Measurements from ENCODE around the gene NDN. TPM values are rescaled to one million over a fixed set of nuclear protein-coding genes. Genes with fewer than 3 reads are reported as not detected.

NDN gene
- total and polyA plus RNA-seq, 2 of the 8 experiments (the other 6 are each of a cell fraction or from before 2014, with no cell fraction given), result 29.4 to 39.3 TPM

GRCh38 chr15:23644829-23645228 is 42.3 kb downstream of the NDN start:
- no peak overlapping the region for H3K9ac ChIP-seq (replicated peaks in 1 of 4; ENCODE audit: extremely low read depth in 1 of 4, low read depth in 3 of 4, low read length in 3 of 4)
- no peak overlapping the region for H3K4ac ChIP-seq (replicated peaks; ENCODE audit: insufficient read length, low read depth, low read length)
- no peak overlapping the region; a peak in 1 of 4 replicates for H3K4me2 ChIP-seq (ENCODE audit: insufficient read depth in 1 of 2, low read depth in 2 of 2, low read length in 2 of 2)
- H2BK5ac ChIP-seq (ENCODE audit: low read depth, low read length), result no peak overlapping the region
- WGBS, 2 experiments (ENCODE audit: extremely low coverage in 1 of 2, insufficient coverage in 1 of 2, insufficient read length in 1 of 2, insufficient replicate concordance in 2 of 2, low coverage in 1 of 2, low lambda C conversion rate in 2 of 2, missing lambda C conversion rate in 1 of 2), result 87% methylated on average over 8 of the region's 13 CpGs; no CpG with 5 or more reads in 1 of the 2 experiments
- POLR2A ChIA-PET (ENCODE audit: partially characterized antibody), result no interaction called here
- H3K27me3 ChIP-seq (replicated peaks in 1 of 4; ENCODE audit: control insufficient read depth in 3 of 4, extremely low read depth in 1 of 4, insufficient read depth in 3 of 4, low read length in 3 of 4), result peaks cover 4 to 21% (median 8%) of the 10 kb centered on the region in 4 experiments; a peak in 6 of 7 replicates
- H3K79me1 ChIP-seq (ENCODE audit: low read depth, low read length), result no peaks in the 10 kb centered on the region
- no peak overlapping the region for H4K8ac ChIP-seq (ENCODE audit: extremely low read depth, insufficient read depth, low read length)
- peaks cover 0 to 3% (median 0%) of the 10 kb centered on the region in 4 experiments; a peak in 1 of 8 replicates for H3K36me3 ChIP-seq (ENCODE audit: control insufficient read depth in 2 of 4, insufficient read depth in 4 of 4, low read length in 3 of 4)
- H3K23ac ChIP-seq (ENCODE audit: insufficient read length), result no peak overlapping the region
- H2AFZ ChIP-seq (ENCODE audit: low read length), result no peak overlapping the region
- H3K56ac ChIP-seq (replicated peaks; ENCODE audit: insufficient read length, low read depth, low read length), result no peak overlapping the region
- H2BK12ac ChIP-seq (ENCODE audit: low read depth, low read length), result no peak overlapping the region
- H2BK15ac ChIP-seq (ENCODE audit: low read length), result no peak overlapping the region
- no peaks in the 10 kb centered on the region for H3K79me2 ChIP-seq (ENCODE audit: control insufficient read depth in 1 of 2, insufficient read depth in 2 of 2, low read length in 2 of 2)
- DNase-seq (ENCODE audit: low read depth in 1 of 2, low spot score in 2 of 2), result no peak
- no peaks in the 10 kb centered on the region; a peak in 3 of 7 replicates for H3K4me1 ChIP-seq (replicated peaks in 1 of 4; ENCODE audit: control insufficient read depth in 3 of 4, insufficient read depth in 4 of 4, low read length in 3 of 4)
- H4K5ac ChIP-seq (ENCODE audit: insufficient read length, low read depth, low read length), result no peak overlapping the region
- H4K20me1 ChIP-seq (replicated peaks in 1 of 2; ENCODE audit: control insufficient read depth in 1 of 2, insufficient read depth in 2 of 2, low read length in 2 of 2), result no peaks in the 10 kb centered on the region
- no peak overlapping the region for H4K91ac ChIP-seq (replicated peaks; ENCODE audit: insufficient read length, low read length)
- no peak overlapping the region for H3K18ac ChIP-seq (ENCODE audit: extremely low read depth, low read length)
- CTCF ChIA-PET (ENCODE audit: partially characterized antibody), result interaction anchor here (0.6 to 6.9 kb wide), 9 partner anchors 45 to 1293 kb away, joined by 3 to 41 read pairs (median 3); no protein-coding TSS in a partner anchor
- H3K4me3 ChIP-seq (ENCODE audit: extremely low read depth in 1 of 4, insufficient read depth in 2 of 4, low read depth in 3 of 4, low read length in 4 of 4), result no peak overlapping the region
- H2BK120ac ChIP-seq (replicated peaks; ENCODE audit: low read depth, low read length), result no peak overlapping the region
- H3K27ac ChIP-seq (ENCODE audit: low read depth, low read length), result no peak overlapping the region
- peaks cover 4% of the 10 kb centered on the region; the same call in 1 of the 2 replicates for H3K23me2 ChIP-seq (ENCODE audit: low read depth, low read length)
- no peak overlapping the region for H2BK20ac ChIP-seq (ENCODE audit: low read length)
- H3K9me3 ChIP-seq (ENCODE audit: insufficient read depth in 2 of 2, low read depth in 1 of 2, low read length in 1 of 2), result peaks cover 0 to 51% of the 10 kb centered on the region in 2 experiments; a peak in 2 of 4 replicates
- H3K14ac ChIP-seq (ENCODE audit: insufficient read length), result no peak overlapping the region
- no peak for FAIRE-seq
- no peak overlapping the region for H2AK5ac ChIP-seq (ENCODE audit: low read depth, low read length)
- no peak for TF ChIP-seq SAP30 (IDR thresholded peaks at IDR 0.05; ENCODE audit: insufficient read depth, insufficient replicate concordance, low read length)
- TF ChIP-seq ZNF274 (IDR thresholded peaks at IDR 0.05; ENCODE audit: borderline replicate concordance, extremely low read depth, low read length), result no peak
- no peak for TF ChIP-seq EGR1 (IDR thresholded peaks at IDR 0.05; ENCODE audit: borderline replicate concordance, low read depth, low read length)
- no peak for TF ChIP-seq RBBP5 (IDR thresholded peaks at IDR 0.05; ENCODE audit: borderline replicate concordance, low read depth, low read length)
- TF ChIP-seq TBP (IDR thresholded peaks at IDR 0.05; ENCODE audit: low read depth, low read length), result no peak
- no peak for TF ChIP-seq CHD2 (IDR thresholded peaks at IDR 0.05; ENCODE audit: low read length)
- TF ChIP-seq BRCA1 (IDR thresholded peaks at IDR 0.05; ENCODE audit: low read depth, low read length), result no peak
- TF ChIP-seq USF2 (IDR thresholded peaks at IDR 0.05; ENCODE audit: low read length), result no peak
- TF ChIP-seq RFX5 (IDR thresholded peaks at IDR 0.05; ENCODE audit: borderline replicate concordance, low read depth, low read length), result no peak
- TF ChIP-seq BACH1 (IDR thresholded peaks at IDR 0.05; ENCODE audit: low read length), result no peak
- TF ChIP-seq SUZ12 (IDR thresholded peaks at IDR 0.05; ENCODE audit: low read length), result no peak
- TF ChIP-seq POLR2AphosphoS5 (IDR thresholded peaks at IDR 0.05; ENCODE audit: low read depth, low read length), result no peak
- TF ChIP-seq TAF7 (optimal IDR thresholded peaks at IDR 0.05; ENCODE audit: borderline replicate concordance, low read depth, low read length), result no peak
- TF ChIP-seq POU5F1 (IDR thresholded peaks at IDR 0.05; ENCODE audit: low read depth, low read length), result no peak

Data from H1 (cell line).